Measurements from ENCODE around the gene FAM20A.
"Not testable (repeated sequence)": the region's sequence is repeated elsewhere in the genome, so short reads cannot be mapped to it uniquely, and the experiment has no call there.

Gene FAM20A

GRCh38 chr17:68564415-68565111 is 36.6 kb downstream of the FAM20A start:
- DNase-seq = no peak

- no peak for DNase-seq
Observed at GRCh38 chr17:68562736-68563135, 38.4 kb downstream of the FAM20A start.

- no peak for DNase-seq
Observed at GRCh38 chr17:68560966-68561720, 40.0 kb downstream of the FAM20A start.

- no peak for DNase-seq
Observed at GRCh38 chr17:68559316-68559715, 41.9 kb downstream of the FAM20A start.

GRCh38 chr17:68556551-68556950 is 44.6 kb downstream of the FAM20A start:
- no peak for DNase-seq

GRCh38 chr17:68544111-68544915 is 56.9 kb downstream of the FAM20A start:
- no peak for DNase-seq

- DNase-seq = no peak
Observed at GRCh38 chr17:68542698-68543463, 58.3 kb downstream of the FAM20A start.

- DNase-seq = no peak
Observed at GRCh38 chr17:68541816-68542215, 59.4 kb downstream of the FAM20A start.

- no peak for DNase-seq
Observed at GRCh38 chr17:68540981-68541380, 60.2 kb downstream of the FAM20A start.

GRCh38 chr17:68539548-68540467 is 61.4 kb downstream of the FAM20A start:
- peak; percentile 3 for DNase-seq

- no peak for DNase-seq
Observed at GRCh38 chr17:68535922-68536321, 65.2 kb downstream of the FAM20A start.

GRCh38 chr17:68534695-68535088 is 66.5 kb downstream of the FAM20A start:
- DNase-seq = no peak

- DNase-seq = peak; percentile 44
Observed at GRCh38 chr17:68533887-68534694, 67.1 kb downstream of the FAM20A start.

- no peak for DNase-seq
Observed at GRCh38 chr17:68532826-68533225, 68.3 kb downstream of the FAM20A start.

- no peak for DNase-seq
Observed at GRCh38 chr17:68531252-68531651, 69.9 kb downstream of the FAM20A start.

- no peak for DNase-seq
Observed at GRCh38 chr17:68527314-68527713, 73.9 kb downstream of the FAM20A start.

GRCh38 chr17:68526548-68526947 is 74.6 kb downstream of the FAM20A start:
- DNase-seq = no peak

- no peak for DNase-seq
Observed at GRCh38 chr17:68522266-68522665, 78.9 kb downstream of the FAM20A start.

GRCh38 chr17:68519911-68520310 is 81.3 kb downstream of the FAM20A start:
- DNase-seq = no peak

- not testable (repeated sequence) for DNase-seq
Observed at GRCh38 chr17:68519051-68519450, 82.1 kb downstream of the FAM20A start.
